Measurements from ENCODE around the gene PCLAF. TPM values are rescaled to one million over a fixed set of nuclear protein-coding genes. Genes with fewer than 3 reads are reported as not detected.

The PCLAF gene
- polyA plus RNA-seq, 1 donor (not counting 4 experiments of a cell fraction or from before 2014, with no cell fraction given), result 55.0 TPM

GRCh38 chr15:64351265-64351664 is 30.0 kb downstream of the PCLAF start:
- Histone ChIP-seq H3K4me2 (ENCODE audit: control insufficient read depth, extremely low read depth, insufficient read depth, low read depth, low read length) (no peak overlapping the region), H3K4me3 (ENCODE audit: control insufficient read depth in 2 of 3, extremely low read depth in 1 of 3, insufficient read depth in 2 of 3, low read depth in 1 of 3, low read length in 3 of 3) (no peak overlapping the region), H3K9me1 (ENCODE audit: control insufficient read depth, extremely low read depth, insufficient read depth, low read length) (no peaks in the 10 kb centered on the region), H3K36me3 (ENCODE audit: control insufficient read depth in 2 of 2, extremely low read depth in 1 of 2, insufficient read depth in 2 of 2, low read length in 2 of 2) (peaks cover 5% of the 10 kb centered on the region in 2 experiments), H3K9ac (ENCODE audit: control insufficient read depth, extremely low read depth, insufficient read depth, low read length) (no peak overlapping the region), H2AFZ (ENCODE audit: control insufficient read depth, low read length) (no peak overlapping the region), H3K4me1 (ENCODE audit: control insufficient read depth, extremely low read depth, insufficient read depth, low read length) (peaks cover 7% of the 10 kb centered on the region), H3K79me2 (ENCODE audit: control insufficient read depth, insufficient read depth, low read length) (peaks cover 90% of the 10 kb centered on the region), H4K20me1 (ENCODE audit: control insufficient read depth, extremely low read depth, insufficient read depth, low read length) (peaks cover 3% of the 10 kb centered on the region), H3K27me3 (ENCODE audit: control insufficient read depth, extremely low read depth, insufficient read depth, low read length) (no peaks in the 10 kb centered on the region), H3K9me3 (ENCODE audit: control insufficient read depth, low read depth, low read length) (no peaks in the 10 kb centered on the region), H3K27ac (ENCODE audit: control insufficient read depth, insufficient read depth, low read length) (no peak overlapping the region)
- DNase-seq (ENCODE audit: low read depth, low spot score), result no peak
- no peak for FAIRE-seq
- dilution Hi-C loops (cut with MboI; ENCODE audit: extremely low pct_ligation_motif_present, low sequenced_read_pairs), result no loop called here
- TF ChIP-seq EZH2 (IDR thresholded peaks at IDR 0.05; ENCODE audit: low read length) (no peak), CTCF (optimal IDR thresholded peaks at IDR 0.05 in 1 of 3, IDR thresholded peaks at IDR 0.05 in 1 of 3, conservative IDR thresholded peaks at IDR 0.05 in 1 of 3; ENCODE audit: extremely low read depth in 1 of 3, insufficient read depth in 2 of 3, low read length in 3 of 3) (no peak)

- Histone ChIP-seq H3K4me3 (ENCODE audit: control insufficient read depth in 2 of 3, extremely low read depth in 1 of 3, insufficient read depth in 2 of 3, low read depth in 1 of 3, low read length in 3 of 3) (no peak overlapping the region), H3K79me2 (ENCODE audit: control insufficient read depth, insufficient read depth, low read length) (peaks cover 94% of the 10 kb centered on the region), H3K9me3 (ENCODE audit: control insufficient read depth, low read depth, low read length) (no peaks in the 10 kb centered on the region), H3K9ac (ENCODE audit: control insufficient read depth, extremely low read depth, insufficient read depth, low read length) (no peak overlapping the region), H3K27me3 (ENCODE audit: control insufficient read depth, extremely low read depth, insufficient read depth, low read length) (no peaks in the 10 kb centered on the region), H3K27ac (ENCODE audit: control insufficient read depth, insufficient read depth, low read length) (no peak overlapping the region), H4K20me1 (ENCODE audit: control insufficient read depth, extremely low read depth, insufficient read depth, low read length) (peaks cover 4% of the 10 kb centered on the region), H2AFZ (ENCODE audit: control insufficient read depth, low read length) (no peak overlapping the region), H3K9me1 (ENCODE audit: control insufficient read depth, extremely low read depth, insufficient read depth, low read length) (no peaks in the 10 kb centered on the region), H3K4me1 (ENCODE audit: control insufficient read depth, extremely low read depth, insufficient read depth, low read length) (peaks cover 11% of the 10 kb centered on the region), H3K36me3 (ENCODE audit: control insufficient read depth in 2 of 2, extremely low read depth in 1 of 2, insufficient read depth in 2 of 2, low read length in 2 of 2) (peaks cover 5% of the 10 kb centered on the region in 2 experiments), H3K4me2 (ENCODE audit: control insufficient read depth, extremely low read depth, insufficient read depth, low read depth, low read length) (no peak overlapping the region)
- dilution Hi-C loops (cut with MboI; ENCODE audit: extremely low pct_ligation_motif_present, low sequenced_read_pairs), result no loop called here
- no peak for TF ChIP-seq EZH2 (IDR thresholded peaks at IDR 0.05; ENCODE audit: low read length)
- no peak for TF ChIP-seq CTCF (optimal IDR thresholded peaks at IDR 0.05 in 1 of 3, IDR thresholded peaks at IDR 0.05 in 1 of 3, conservative IDR thresholded peaks at IDR 0.05 in 1 of 3; ENCODE audit: extremely low read depth in 1 of 3, insufficient read depth in 2 of 3, low read length in 3 of 3)
- DNase-seq (ENCODE audit: low read depth, low spot score), result no peak
- FAIRE-seq, result no peak
Measured at GRCh38 chr15:64349375-64349774, 31.9 kb downstream of the PCLAF start.

Data from keratinocyte (primary cell).